GM19452 (cell line): Measurements from ENCODE around the gene PDXDC1.
"Not testable (repeated sequence)": the region's sequence is repeated elsewhere in the genome, so short reads cannot be mapped to it uniquely, and the experiment has no call there.

Experiments
- ATAC-seq: cut with Tn5 transposase; IDR thresholded peaks from one replicate; pipeline ENCODE4 v1.9.1; 2021; ENCODE audit not compliant: unreplicated experiment

Gene PDXDC1

GRCh38 chr16:14974656-14975417 lies at the start of gene PDXDC1:
Gene PDXDC1 (plus strand): TSS chr16:14975026. CDS start chr16:14975200, 174 bp downstream.
- ATAC-seq: peak; percentile 95

GRCh38 chr16:14928064-14928714 lies 46.6 kb upstream of the PDXDC1 start:
- not testable (repeated sequence) for ATAC-seq

- ATAC-seq: not testable (repeated sequence)
Observed at GRCh38 chr16:14929176-14929575, 45.6 kb upstream of the PDXDC1 start.

- not testable (repeated sequence) for ATAC-seq
Observed at GRCh38 chr16:14930246-14930645, 44.6 kb upstream of the PDXDC1 start.

- ATAC-seq: not testable (repeated sequence)
Observed at GRCh38 chr16:14930971-14931370, 43.9 kb upstream of the PDXDC1 start.

GRCh38 chr16:14932581-14933375 lies 42.0 kb upstream of the PDXDC1 start:
- ATAC-seq: not testable (repeated sequence)

GRCh38 chr16:14937143-14937542 lies 37.7 kb upstream of the PDXDC1 start, which contains the start of gene NPIPA1:
Gene NPIPA1 (plus strand): TSS chr16:14937443. CDS start chr16:14937443, 0 bp downstream.
- not testable (repeated sequence) for ATAC-seq

GRCh38 chr16:14937994-14938393 lies 36.8 kb upstream of the PDXDC1 start:
- not testable (repeated sequence) for ATAC-seq

- ATAC-seq: not testable (repeated sequence)
Observed at GRCh38 chr16:14942686-14943085, 32.1 kb upstream of the PDXDC1 start.

- no peak for ATAC-seq
Observed at GRCh38 chr16:14955546-14956231, 19.1 kb upstream of the PDXDC1 start.

GRCh38 chr16:14957576-14958322 lies 17.1 kb upstream of the PDXDC1 start:
- no peak for ATAC-seq

GRCh38 chr16:14958323-14958600 lies 16.6 kb upstream of the PDXDC1 start:
- no peak for ATAC-seq

GRCh38 chr16:14958970-14959369 lies 15.9 kb upstream of the PDXDC1 start:
- no peak for ATAC-seq

GRCh38 chr16:14961405-14962186 lies 13.2 kb upstream of the PDXDC1 start:
- no peak for ATAC-seq

GRCh38 chr16:14963281-14964173 lies 11.3 kb upstream of the PDXDC1 start:
- ATAC-seq: no peak

GRCh38 chr16:14965328-14965727 lies 9.5 kb upstream of the PDXDC1 start:
- no peak for ATAC-seq

- ATAC-seq: not testable (repeated sequence)
Observed at GRCh38 chr16:14969795-14970194, 5.0 kb upstream of the PDXDC1 start.

- ATAC-seq: not testable (repeated sequence)
Observed at GRCh38 chr16:14971621-14972228, 3.1 kb upstream of the PDXDC1 start.
